HG03064 (cell line): ENCODE results near the gene AGPAT3.

Experiments used
- ATAC-seq: cut with Tn5 transposase; IDR thresholded peaks from one replicate; pipeline ENCODE4 v1.9.1; 2021; ENCODE audit warnings: low read depth; ENCODE audit not compliant: unreplicated experiment

Gene AGPAT3

DNA sequence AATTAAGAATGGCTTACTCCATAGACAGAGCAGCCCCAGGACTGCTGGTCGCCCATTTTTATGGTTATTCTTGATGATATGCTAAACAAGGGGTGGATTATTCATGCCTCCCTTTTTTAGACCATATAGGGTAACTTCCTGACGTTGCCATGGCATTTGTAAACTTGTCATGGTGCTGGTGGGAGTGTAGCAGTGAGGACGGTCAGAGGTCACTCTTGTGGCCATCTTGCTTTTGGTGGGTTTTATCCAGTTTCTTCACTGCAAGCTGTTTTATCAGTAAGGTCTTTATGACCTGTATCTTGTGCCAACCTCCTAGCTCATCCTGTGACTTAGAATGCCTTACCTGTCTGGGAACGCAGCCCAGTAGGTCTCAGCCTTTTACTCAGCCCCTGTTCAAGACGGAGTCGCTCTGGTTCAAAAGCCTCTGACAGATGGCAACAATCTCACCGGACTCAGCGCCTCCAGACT lies 5.2 kb upstream of the AGPAT3 start:
- ATAC-seq, result no peak

DNA sequence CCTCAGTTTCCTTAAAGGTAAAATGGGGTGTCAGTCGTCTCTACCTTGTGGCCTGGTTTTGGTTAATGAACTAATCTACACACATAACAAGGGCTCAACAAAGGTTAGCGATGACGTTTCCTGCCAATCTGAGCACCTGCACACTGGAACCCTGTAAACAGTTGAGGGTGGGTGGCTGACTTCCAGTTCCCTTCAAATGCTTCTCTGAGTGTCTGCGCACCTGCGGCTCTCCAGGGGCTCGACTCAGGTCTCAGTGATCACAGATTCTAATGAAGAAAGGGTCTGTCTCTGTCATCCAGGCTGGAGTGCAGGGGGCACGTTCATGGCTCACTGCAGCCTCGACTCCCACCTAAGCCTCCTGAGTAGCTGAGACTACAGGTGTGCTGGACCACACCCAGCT lies 3.3 kb upstream of the AGPAT3 start:
- no peak for ATAC-seq

DNA sequence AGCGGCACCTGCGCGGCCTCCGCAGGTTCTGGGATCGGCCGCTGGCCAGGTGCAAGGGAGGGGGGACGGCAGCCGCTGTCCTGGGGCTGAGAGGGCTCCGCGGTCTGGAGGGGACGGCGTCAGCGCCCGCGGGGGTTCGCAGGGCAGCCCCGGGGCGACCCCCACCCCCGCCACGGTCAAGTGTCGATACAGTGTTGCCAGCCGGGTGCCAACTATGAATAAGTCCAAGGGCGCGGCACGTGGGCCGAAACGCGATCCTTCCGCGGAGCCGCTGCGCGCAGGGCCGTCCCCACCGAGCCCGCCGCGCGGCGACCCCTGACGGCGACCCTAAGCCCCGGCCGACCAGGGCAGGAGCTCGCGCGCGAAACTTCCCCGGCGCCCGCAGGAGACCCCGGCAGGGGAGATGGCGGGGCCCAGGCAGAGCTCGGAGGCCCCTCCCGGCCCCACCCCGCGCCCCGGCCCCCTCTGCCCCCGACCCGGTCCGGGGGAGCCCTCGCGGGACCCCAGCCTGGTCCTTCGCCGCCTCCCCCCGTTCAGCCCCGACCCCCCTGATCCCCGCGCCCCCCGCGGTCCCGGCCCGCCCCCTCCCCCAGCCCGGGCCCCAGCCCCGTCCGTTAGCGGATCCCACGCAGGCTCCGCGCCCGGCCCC lies 586 bp upstream of the AGPAT3 start:
- ATAC-seq, result no peak

DNA sequence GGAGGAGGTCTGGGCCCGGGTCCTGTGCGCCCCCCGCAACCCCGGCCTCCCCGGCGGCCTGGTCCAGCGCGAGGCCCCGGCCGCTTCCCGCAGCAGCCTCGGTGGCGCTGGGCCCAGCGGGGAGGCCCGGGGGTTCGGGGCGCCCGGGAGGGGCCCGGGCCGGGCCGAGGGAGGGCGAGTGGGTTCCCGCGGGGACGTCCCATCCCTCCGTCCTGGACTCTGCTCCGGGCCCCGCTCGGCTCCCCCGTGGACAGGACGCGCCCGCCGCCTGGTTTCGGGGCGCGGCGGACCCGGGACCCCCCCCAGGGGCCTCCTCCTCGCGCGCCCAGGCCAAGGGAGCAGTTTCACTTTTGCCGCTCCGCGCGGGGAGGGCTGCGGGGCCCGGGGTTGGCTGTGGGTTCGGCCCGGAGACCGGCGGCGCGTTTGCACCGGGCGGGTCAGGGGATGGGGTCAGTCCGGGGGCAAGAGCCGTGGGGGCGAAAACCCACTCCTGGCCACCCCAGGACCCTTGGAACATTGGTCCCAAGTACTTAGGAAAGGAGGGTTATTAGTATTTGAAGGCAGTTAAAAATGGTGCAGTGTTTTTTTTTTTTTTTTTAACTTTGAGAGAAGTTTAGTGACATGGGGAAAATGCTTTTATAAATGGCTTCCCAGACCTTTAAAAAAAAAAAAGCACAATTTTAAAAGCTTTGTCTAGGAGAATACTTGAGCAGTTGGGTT lies 677 bp downstream of the AGPAT3 start:
- ATAC-seq, result no peak

DNA sequence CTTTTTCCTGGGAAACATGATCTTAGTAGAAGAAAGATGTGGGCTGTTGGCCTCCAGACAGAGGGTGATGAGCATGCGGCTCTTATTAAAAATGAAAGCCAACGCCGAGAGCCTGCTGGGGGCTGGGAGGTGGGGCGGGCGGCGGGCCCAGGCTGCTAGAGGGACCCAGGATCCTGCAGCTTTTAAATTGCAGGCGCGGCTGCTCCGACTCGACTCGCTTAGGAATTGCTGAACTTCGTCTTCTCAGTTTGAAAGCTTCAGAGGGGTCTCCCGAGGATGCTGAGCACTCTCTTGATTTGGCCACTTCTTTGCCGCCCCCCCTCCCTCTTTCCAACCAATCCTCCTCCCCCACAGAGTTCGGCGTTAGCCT lies 1.2 kb downstream of the AGPAT3 start:
- no peak for ATAC-seq

DNA sequence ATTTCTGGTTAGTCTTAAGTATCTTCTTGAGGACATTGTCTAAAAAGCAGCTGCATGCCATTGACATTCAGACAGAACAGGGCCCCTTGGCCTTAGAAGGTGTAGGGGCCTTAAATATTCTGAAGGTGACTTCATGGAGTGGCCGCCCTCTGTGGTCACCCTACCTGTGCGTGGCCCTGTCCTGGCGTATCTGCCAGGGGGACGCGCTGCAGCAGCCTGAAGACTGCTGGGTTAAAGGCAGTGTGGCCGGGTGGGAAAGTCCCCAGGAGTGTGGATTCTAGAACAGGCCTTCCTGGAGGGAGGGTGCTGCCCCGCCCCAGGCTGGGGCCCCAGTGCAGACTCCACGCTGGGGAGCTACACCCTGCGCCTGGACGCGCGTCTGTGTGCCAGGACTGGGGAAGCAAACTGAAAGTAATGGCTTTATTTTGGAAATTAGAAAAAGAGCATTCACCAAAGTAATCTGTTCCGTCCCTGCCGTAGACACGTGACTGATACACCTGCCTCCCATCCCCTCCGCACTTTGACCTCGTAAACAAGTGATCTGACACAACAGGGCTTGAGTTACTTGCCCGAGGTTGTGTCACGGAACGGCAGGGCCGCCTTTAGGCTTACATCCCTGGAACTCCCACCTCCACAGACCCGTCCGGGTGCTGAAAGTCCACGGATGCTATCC lies 1.8 kb downstream of the AGPAT3 start:
- ATAC-seq, result no peak

DNA sequence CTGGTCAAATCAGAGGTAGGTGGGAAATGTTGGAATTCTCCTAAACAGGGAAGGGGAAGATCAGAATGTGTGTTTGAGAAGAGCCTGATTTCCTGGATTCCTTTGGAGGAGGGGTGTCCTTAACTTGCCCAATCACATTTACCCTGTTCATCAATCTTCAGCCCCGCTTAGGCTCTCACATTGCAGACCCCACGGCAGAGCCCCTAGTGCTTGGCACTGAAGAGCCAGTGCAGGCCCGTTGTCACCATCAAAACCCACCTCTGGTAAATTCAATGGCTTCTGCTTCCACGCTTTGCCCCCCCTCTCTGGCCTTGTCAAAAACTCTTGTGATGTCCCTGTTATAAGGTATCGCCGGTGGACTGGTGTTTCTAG lies 2.3 kb downstream of the AGPAT3 start:
- no peak for ATAC-seq

DNA sequence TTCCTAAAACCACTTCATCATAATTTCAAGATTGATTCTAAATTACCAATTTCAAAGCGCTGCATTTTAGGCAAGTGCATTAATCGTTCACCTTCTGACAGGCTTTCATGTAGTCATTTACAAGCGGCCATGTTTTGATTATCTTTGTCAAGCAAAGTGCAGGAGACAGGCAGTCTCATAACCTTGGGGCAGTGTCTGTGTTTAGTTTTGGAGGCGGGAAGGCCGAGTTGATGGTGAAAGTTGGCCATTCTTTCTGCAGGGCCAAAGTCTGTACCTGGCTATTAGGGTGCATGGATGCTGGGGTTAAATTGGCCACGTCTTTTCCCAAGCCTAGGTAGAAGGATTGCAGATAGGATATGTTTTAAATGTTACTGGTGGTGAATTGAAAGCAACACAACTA lies 2.9 kb downstream of the AGPAT3 start:
- ATAC-seq, result no peak

DNA sequence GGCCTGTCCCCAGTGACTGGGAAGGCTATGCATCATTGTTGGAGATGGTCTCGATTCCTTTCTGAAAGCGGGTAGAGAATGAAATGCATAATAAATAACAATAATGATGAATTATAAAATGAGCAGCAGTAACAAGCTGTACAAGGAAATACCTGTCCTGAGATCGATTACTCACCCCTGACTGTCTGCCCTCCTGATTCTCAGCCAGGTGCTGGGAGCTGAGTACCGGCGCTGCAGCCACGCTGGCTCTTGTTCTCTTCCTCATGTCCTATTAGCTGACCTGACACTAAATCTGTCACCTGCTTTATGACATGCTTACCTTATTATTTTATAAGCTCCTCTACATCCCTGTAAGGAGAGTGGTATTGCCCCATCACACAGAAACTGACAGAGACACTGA lies 3.4 kb downstream of the AGPAT3 start:
- no peak for ATAC-seq

DNA sequence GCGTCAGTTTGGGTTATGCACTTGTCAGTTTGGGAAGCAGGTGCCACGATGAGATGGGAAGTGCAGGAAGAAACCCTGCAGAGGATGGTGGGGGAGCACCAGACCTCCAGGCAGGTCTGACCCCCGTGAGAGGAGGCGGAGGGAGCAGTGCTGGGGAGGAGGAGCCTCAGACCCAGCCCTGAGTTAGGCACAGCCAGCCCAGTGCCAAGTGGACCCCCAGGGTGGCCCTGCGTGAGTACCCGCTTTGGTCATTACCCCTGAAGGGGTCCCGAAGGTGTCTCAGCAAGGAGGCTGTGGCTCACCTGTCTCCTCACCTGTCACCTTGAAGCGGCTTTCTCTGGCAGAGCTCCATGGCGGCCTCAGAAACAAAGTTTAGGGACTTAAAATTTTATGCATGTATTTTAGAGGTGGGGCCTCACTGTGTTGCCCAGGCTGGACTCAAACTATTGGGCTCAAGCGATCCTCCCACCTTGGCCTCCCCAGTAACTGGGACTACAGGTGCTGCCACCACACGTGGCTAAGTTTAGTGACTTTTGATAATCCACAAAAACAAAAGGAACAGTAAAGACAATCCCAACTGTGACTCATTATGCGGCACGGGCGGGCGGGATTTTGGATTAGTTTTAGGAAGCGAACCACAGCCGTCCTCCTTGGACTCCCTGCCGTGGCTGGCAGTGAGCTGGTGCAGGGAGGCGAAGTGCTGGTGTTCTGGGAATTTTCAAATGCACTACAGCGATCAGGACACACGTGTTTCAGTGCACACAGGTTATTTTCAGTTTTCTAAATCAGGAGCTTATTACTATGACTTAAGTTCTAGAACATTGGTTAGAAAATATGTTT lies 4.7 kb downstream of the AGPAT3 start:
- no peak for ATAC-seq

DNA sequence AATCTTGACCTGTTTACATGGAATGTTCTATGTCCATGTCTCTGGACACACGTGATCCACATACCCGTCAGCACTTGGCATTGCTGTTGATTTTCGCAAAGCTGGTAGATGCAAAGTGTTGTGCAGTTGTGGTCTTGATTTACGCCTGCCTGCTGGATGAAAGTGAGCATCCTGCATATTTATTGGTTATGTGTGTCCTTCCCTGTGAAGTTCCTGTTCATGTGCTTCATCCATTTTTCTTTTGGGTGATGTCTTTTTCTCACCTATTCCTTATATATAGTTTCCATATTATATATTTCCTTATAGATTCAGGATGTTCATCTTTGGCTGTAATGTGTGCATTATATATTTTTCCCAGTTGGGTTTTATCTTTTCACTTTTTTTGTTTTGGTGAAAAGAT lies 6.5 kb downstream of the AGPAT3 start:
- ATAC-seq, result no peak

DNA sequence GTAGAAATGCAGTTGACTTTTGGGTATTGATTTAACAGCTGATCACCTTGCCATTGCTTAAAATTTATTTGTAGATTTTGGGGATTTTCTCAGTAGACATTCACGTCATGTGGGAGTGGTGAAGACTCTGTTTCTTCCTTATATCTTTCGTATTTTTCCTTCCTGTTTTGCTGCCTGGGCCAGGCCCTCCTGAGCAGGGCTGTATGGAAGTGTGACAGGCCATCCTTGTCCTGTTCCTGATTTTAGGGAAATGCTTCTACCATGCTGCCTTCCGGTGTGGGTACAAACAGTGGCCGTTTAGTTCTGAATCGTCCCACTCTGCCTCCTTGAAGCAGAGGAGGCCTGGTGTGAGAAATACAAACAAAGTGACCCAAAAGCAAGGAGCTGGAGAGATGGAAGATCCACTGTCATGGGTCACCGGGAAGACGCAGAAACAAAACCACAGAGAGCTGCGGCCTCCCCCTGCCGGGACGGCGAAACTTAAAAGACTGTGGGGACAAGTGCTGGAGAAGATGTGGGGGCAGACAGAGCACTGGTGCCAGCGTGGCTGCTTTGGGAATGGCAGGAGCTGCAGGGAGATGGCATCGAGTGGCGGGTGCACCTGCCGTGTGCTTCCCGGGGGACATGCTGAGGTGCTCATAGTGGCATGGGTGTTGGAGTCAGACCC lies 7.6 kb downstream of the AGPAT3 start:
- ATAC-seq, result no peak

DNA sequence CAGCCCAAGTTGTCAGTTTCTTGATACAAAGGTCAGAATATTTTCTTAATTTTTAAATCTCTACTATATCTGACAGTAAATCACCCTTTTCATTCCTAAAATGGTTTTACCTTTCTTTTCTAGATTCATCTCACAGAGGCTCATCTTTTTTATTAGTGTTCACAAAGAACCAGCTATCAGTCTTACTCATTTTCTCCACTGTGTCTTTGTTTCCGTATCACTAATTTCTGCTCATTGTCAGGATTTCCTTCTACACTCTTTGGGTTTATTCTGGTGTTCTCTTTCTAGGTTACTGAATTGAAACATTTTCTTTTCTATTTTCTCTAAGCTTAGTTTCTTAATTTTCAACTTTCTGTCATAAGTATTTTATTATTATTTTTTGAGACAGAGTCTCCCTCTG lies 8.7 kb downstream of the AGPAT3 start:
- ATAC-seq, result no peak

DNA sequence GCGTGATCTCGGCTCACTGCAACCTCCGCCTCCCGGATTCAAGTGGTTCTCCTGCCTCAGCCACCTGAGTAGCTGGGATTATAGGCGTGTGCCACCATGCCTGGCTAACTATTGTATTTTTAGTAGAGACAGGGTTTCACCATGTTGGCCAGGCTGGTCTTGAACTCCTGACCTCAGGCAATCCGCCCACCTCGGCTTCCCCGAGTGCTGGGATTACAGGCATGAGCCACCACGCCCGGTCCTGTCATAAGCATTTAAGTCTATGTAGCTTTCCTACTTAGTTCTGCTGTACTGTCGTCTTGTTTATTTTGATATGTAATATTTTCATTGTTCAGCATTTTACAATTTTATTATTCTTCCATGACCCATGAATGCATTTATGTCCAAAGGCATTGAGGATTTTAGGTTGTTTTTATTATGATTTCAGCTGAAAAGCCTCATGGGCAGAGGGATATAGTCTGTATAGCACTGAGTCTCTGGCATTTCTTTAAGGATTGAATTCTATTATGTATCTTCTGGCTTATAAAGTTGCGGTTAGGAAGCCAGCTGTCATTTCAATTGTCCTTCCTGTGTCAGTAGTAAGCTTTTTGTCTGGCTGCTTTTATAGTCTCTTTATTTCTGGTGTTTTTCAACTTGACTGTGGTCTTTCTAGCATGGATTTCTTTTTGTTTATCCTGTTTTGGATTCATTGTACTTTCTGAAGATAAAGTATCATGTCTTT lies 9.2 kb downstream of the AGPAT3 start:
- ATAC-seq, result no peak

DNA sequence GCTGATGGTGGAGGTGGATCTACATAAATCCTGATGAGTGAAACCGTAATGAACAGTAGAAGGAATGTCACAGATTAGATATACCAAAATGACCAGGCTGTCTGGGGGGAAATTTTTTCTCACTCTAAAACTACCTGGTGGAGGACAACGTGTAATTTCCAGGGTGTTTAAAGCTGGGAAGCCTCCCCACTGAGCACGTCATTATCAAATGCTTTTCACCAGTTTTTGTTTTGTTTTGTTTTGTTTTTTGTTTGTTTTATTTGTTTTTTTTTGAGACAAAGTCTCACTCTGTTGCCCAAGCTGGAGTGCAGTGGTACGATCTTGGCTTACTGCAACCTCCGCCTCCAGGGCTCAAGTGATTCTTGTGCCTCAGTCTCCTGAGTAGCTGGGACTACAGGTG lies 11.6 kb downstream of the AGPAT3 start:
- ATAC-seq, result no peak

DNA sequence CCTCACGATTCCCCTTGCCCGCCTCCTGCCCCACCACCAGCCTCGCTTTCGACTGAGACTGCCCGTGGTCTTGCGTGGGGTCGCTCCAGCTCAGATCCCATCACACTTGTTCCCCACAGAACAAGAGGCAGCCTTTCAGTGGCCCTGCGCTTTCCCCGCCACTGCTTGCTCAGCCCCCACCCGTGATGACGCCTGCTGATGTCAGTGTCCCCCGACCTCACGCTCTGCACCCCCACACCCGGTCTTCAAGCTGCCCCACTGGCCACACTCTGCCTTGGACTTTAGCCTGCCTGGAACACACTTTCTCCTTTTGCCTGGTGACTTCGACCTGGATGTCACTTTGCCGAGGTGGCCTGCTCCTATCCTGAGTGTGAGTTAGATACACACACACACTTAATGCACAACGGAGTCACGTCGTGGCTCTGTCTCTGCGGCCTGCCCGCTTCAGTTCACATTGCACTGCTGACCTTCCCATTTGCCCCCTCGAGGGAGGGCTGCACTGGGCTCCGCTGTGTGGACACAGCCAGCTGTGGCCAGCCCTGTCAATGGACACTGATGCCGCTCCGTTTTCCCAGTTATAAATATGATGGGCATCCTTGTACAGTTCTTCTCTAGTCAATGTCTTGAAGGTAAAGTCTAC lies 13.0 kb downstream of the AGPAT3 start:
- ATAC-seq, result no peak

DNA sequence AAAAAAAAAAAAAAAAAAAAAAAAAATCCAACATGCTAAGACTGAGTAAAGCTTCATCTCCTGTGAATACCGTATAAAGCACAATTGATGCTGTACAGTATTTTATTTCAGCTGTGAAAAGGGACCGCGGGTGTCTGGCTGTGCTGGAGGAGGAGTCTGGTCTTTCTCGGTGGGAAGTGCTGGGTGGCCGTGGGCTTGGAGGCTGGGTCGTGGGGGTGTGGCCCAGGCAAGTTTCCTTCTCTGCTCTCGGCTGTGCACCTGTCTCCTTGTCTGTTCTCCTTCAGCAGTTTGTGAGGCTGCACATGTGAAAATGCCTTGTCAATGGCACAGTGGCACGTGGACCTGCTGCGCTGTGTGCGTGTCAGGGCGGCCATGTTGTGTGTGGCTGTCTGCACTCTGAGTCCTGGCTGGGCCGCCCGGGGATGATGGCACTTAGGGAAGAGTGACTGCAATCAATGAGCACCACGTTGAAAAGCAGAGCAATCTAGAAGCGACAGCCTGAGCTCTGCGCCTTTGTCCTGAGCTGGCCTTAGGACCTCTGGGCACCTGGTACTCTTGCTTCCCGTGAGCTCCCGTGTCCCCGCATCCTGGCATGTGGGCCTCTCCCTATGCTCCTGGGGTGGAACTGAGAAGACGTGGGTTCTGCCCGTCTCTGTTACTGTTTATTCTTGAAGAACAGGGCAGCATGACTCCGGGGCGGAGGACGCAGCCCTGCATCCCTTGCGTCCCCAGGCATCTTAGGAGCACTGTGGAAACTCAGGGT lies 14.5 kb downstream of the AGPAT3 start:
- ATAC-seq, result no peak

DNA sequence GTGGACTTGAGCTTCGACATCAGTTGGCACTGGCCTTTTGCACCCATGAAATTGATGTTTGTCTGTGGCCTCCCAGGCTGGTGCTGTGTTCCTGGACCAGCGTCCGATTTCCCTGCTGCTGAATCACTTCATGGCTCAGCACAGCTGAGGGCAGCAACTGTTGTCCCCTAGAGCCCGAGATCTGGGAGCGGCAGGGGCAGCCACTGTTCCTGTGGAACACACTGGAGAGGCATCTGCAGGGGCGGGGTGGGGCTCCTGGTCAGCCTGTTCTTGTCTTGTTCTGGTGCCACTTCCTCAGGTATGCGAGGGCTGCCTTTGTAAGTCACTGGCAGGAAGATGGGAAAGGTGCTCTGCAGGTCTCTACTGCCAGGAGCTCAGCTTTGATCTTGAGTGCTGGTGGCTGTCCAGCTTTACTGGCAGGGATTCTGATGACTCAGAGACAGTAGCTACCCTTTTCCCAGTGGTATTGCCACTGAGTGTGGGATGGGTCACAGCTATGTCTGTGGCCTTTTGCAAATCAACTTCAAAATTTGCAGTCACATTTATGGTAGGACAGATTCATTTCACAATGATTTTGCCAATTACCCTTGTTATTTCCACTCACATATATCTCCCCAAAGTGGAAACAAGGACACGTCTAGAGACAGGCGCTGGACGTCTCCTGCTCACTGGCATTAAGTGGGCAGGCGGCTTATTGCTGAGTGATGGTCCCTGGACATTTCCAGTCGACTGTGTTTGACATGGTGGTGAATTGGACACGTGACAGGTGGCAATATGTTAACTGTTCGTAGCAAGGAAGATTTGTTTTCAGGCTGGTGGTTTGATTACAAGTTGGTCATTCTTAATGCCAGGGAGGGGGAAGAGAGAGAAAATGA lies 15.3 kb downstream of the AGPAT3 start:
- ATAC-seq, result no peak
